ENCODE measurements around the gene GALNT9.
"Not testable (repeated sequence)": the region's sequence is repeated elsewhere in the genome, so short reads cannot be mapped to it uniquely, and the experiment has no call there.

The GALNT9 gene

GRCh38 chr12:132250707-132251106, 78.7 kb downstream of the GALNT9 start:
- no peak for TF ChIP-seq Cebpa-rat (IDR thresholded peaks at IDR 0.05)
- no peak overlapping the region for H3K4me3 ChIP-seq
- no peak overlapping the region for H3K27ac ChIP-seq
- H3K36me3 ChIP-seq, result no peaks in the 10 kb centered on the region
- H3K4me2 ChIP-seq, result no peak overlapping the region
- no peak overlapping the region for H3K9ac ChIP-seq
- H3K9me3 ChIP-seq, result no peaks in the 10 kb centered on the region
- H3K27me3 ChIP-seq, result no peaks in the 10 kb centered on the region
- H4K20me1 ChIP-seq, result no peaks in the 10 kb centered on the region
- H3K4me1 ChIP-seq, result peaks cover 42% of the 10 kb centered on the region

GRCh38 chr12:132249689-132250478, 79.5 kb downstream of the GALNT9 start:
- no peak overlapping the region for H3K27ac ChIP-seq
- no peaks in the 10 kb centered on the region for H3K27me3 ChIP-seq
- H3K4me2 ChIP-seq, result peak overlapping the region; percentile 81
- H3K4me3 ChIP-seq, result no peak overlapping the region
- peaks cover 50% of the 10 kb centered on the region for H3K4me1 ChIP-seq
- no peaks in the 10 kb centered on the region for H3K36me3 ChIP-seq
- no peaks in the 10 kb centered on the region for H3K9me3 ChIP-seq
- H3K9ac ChIP-seq, result no peak overlapping the region
- no peaks in the 10 kb centered on the region for H4K20me1 ChIP-seq
- no peak for TF ChIP-seq Cebpa-rat (IDR thresholded peaks at IDR 0.05)

GRCh38 chr12:132248453-132249167, 80.8 kb downstream of the GALNT9 start:
- H3K36me3 ChIP-seq, result no peaks in the 10 kb centered on the region
- H3K4me3 ChIP-seq, result no peak overlapping the region
- no peak overlapping the region for H3K9ac ChIP-seq
- 0 out of 2 replicates have a peak overlapping the region, but pooled peaks have one; percentile 10 for H3K27ac ChIP-seq
- peak overlapping the region; percentile 81 for H3K4me2 ChIP-seq
- H3K9me3 ChIP-seq, result no peaks in the 10 kb centered on the region
- peaks cover 58% of the 10 kb centered on the region for H3K4me1 ChIP-seq
- no peaks in the 10 kb centered on the region for H3K27me3 ChIP-seq
- TF ChIP-seq Cebpa-rat (IDR thresholded peaks at IDR 0.05), result no peak
- peaks cover under 1% of the 10 kb centered on the region; the same call in 1 of the 2 replicates for H4K20me1 ChIP-seq

- Histone ChIP-seq H4K20me1 (peaks cover 6% of the 10 kb centered on the region), H3K4me2 (peak overlapping the region; percentile 81), H3K4me3 (no peak overlapping the region), H3K9me3 (no peaks in the 10 kb centered on the region), H3K27ac (no peak overlapping the region), H3K27me3 (no peaks in the 10 kb centered on the region), H3K4me1 (peaks cover 64% of the 10 kb centered on the region), H3K36me3 (no peaks in the 10 kb centered on the region), H3K9ac (no peak overlapping the region)
- no peak for TF ChIP-seq Cebpa-rat (IDR thresholded peaks at IDR 0.05)
Measured at GRCh38 chr12:132247718-132248452, 81.5 kb downstream of the GALNT9 start.

- Histone ChIP-seq H3K9me3 (no peaks in the 10 kb centered on the region), H3K36me3 (no peaks in the 10 kb centered on the region), H3K9ac (0 out of 2 replicates have a peak overlapping the region, but pooled peaks have one; percentile 12), H3K27ac (peak overlapping the region; percentile 26; the same call in 1 of the 2 replicates), H3K27me3 (no peaks in the 10 kb centered on the region), H3K4me2 (peak overlapping the region; percentile 81), H4K20me1 (peaks cover 6% of the 10 kb centered on the region), H3K4me1 (peaks cover 64% of the 10 kb centered on the region), H3K4me3 (no peak overlapping the region)
- TF ChIP-seq Cebpa-rat (IDR thresholded peaks at IDR 0.05), result no peak
Measured at GRCh38 chr12:132246997-132247717, 82.2 kb downstream of the GALNT9 start.

DNA sequence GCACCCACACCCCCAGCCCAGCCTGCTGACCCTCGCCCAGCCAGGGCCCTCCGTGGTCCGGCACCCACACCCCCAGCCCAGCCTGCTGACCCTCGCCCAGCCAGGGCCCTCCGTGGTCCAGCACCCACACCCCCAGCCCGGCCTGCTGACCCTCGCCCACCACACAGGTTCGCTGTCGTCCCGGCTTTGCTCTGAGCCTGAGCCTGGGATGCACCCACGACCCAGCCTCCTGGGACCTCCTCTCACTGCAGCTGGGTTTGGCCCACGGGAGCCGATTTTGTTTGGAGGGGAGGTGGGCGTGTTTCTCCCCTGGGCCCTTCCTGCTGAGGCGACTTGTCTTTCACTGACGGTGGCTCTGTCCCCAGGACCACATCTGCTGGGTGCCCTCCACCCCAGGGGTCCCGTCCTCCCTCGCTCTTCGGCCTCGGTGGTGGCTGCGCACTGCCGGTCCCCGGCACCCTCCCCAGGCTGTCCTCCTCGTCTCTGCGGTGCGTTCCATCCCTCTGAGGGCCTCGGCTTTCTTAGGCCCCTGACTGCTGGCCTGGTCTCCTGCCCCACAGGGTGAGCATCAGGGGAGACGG, 83.8 kb downstream of the GALNT9 start:
- Histone ChIP-seq H3K4me3 (no peak overlapping the region), H3K9ac (no peak overlapping the region), H3K4me2 (peak overlapping the region; percentile 81), H3K36me3 (no peaks in the 10 kb centered on the region), H3K9me3 (no peaks in the 10 kb centered on the region), H3K27ac (no peak overlapping the region), H3K4me1 (peaks cover 68% of the 10 kb centered on the region), H4K20me1 (peaks cover 6% of the 10 kb centered on the region), H3K27me3 (no peaks in the 10 kb centered on the region)
- no peak for TF ChIP-seq Cebpa-rat (IDR thresholded peaks at IDR 0.05)

DNA sequence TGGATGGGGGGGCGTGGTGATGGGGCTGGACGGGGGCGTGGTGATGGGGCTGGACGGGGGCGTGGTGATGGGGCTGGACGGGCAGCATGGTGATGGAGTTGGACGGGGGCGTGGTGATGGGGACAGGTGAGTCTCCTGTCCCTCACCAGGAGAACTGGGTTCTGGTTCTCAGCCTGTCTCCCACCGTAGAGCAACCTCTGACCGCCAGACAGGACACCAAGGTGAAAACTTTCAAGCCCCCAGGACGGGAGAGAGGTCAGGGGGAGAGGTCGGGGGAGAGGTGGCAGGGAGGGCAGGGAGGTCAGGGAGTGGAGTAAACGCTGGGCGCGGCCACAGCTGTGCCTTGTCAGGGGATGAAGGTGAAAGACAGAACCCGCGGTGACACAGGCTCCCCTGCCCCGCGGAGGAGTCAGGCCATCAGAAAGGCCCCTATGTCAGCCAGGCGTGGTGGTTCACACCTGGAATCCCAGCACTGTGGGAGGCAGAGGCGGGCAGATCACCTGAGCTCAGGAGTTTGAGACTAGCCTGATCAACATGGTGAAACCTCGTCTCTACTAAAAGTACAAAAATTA, 84.6 kb downstream of the GALNT9 start:
- Histone ChIP-seq H3K4me3 (no peak overlapping the region), H3K4me1 (peaks cover 75% of the 10 kb centered on the region), H3K27me3 (no peaks in the 10 kb centered on the region), H3K36me3 (no peaks in the 10 kb centered on the region), H3K27ac (no peak overlapping the region), H3K9me3 (no peaks in the 10 kb centered on the region), H3K9ac (no peak overlapping the region), H3K4me2 (peak overlapping the region; percentile 81), H4K20me1 (peaks cover 6% of the 10 kb centered on the region)
- no peak for TF ChIP-seq Cebpa-rat (IDR thresholded peaks at IDR 0.05)

DNA sequence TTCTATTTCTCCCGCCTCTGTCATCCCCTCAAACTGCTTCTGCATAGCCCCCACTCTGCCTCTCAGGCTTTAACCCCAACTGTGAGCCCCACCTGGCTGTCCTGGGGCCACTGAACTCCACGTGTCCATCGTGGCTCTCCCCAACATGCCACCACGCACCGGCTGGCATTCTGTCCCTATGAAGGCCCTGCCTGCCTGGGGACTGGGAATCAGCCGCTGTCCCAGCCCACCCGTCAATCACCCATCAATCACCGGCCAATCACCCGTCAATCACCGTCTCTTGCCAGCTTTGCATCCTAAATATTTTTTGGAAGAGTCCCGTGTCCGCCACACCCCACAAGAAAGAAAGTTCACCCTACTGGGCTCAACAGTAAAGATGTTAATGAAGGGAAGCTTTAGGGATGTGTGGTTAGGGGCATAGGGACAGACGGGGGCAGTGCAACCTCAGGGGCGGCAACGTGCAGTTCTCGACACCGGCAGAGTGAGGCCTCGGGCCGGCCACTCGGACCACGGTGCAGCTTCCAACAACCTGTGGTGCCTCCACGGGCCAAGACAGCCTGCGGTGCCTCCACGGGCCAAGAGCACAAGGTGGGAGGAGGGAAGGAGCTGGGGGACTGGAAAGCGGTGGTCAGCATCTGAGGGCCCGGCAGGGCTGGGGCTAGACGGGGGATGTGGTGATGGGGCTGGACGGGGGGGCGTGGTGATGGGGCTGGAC, 85.6 kb downstream of the GALNT9 start:
- Histone ChIP-seq H3K27ac (no peak overlapping the region), H3K4me1 (peaks cover 75% of the 10 kb centered on the region)

DNA sequence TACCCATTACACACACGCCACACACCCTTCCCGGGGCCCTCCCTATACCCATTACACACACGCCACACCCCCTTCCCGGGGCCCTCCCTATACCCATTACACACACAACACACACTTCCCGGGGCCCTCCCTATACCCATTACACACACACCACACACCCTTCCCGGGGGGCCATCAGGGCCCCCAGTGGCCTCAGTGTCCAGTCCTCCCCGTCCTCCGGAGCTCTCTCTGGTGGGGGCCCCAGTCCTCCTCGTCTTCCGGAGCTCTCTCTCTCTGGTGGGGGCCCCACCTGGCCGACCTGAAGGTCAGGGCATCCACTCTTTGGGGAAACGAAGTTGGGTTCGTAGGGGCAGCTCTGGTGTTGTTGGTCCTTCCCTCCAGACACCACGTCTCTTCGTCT, 86.2 kb downstream of the GALNT9 start:
- H3K9ac ChIP-seq, result not testable (repeated sequence)
- peak overlapping the region; percentile 44 for H3K4me3 ChIP-seq
- H3K4me1 ChIP-seq, result peaks cover 75% of the 10 kb centered on the region

More for the DNA sequence above, 85.6 kb downstream of the GALNT9 start:
- Histone ChIP-seq H4K20me1 (peaks cover 6% of the 10 kb centered on the region), H3K4me3 (peak overlapping the region; percentile 44), H3K9me3 (no peaks in the 10 kb centered on the region), H3K27me3 (no peaks in the 10 kb centered on the region), H3K36me3 (no peaks in the 10 kb centered on the region), H3K9ac (no peak overlapping the region; the same call in 1 of the 2 replicates), H3K4me2 (peak overlapping the region; percentile 77)
- no peak for TF ChIP-seq Cebpa-rat (IDR thresholded peaks at IDR 0.05)

GRCh38 chr12:132240669-132241007, 88.8 kb downstream of the GALNT9 start:
- not testable (repeated sequence) for H3K9ac ChIP-seq, H3K4me3 ChIP-seq, H4K20me1 ChIP-seq, H3K9me3 ChIP-seq, H3K36me3 ChIP-seq
- peaks cover 15% of the 10 kb centered on the region for H3K27me3 ChIP-seq
- H3K4me2 ChIP-seq, result peak overlapping the region; percentile 85
- peak overlapping the region; percentile 79 for H3K27ac ChIP-seq
- peaks cover 73% of the 10 kb centered on the region for H3K4me1 ChIP-seq

More for the DNA sequence above, 86.2 kb downstream of the GALNT9 start:
- not testable (repeated sequence) for H3K27ac ChIP-seq, H3K9me3 ChIP-seq, H3K27me3 ChIP-seq, H3K36me3 ChIP-seq, H4K20me1 ChIP-seq
- peak overlapping the region; percentile 77 for H3K4me2 ChIP-seq
